HG03469 (cell line): Measurements from ENCODE around the gene SRGAP2.
A peak's percentile ranks its signal among the peaks of the same experiment; 100 is the strongest.
"Not testable (repeated sequence)": the region's sequence is repeated elsewhere in the genome, so short reads cannot be mapped to it uniquely, and the experiment has no call there.

Experiments
- ATAC-seq: cut with Tn5 transposase; IDR thresholded peaks from one replicate; pipeline ENCODE4 v1.9.1; 2021; ENCODE audit warnings: mild to moderate bottlenecking, moderate library complexity, moderate number of reproducible peaks; ENCODE audit not compliant: unreplicated experiment

The SRGAP2 gene

GRCh38 chr1:206203364-206204158, at the start of gene SRGAP2:
SRGAP2 (plus strand) TSS chr1:206203541; CDS start chr1:206205971, 2,430 bp downstream.
- ATAC-seq, result not testable (repeated sequence)

DNA sequence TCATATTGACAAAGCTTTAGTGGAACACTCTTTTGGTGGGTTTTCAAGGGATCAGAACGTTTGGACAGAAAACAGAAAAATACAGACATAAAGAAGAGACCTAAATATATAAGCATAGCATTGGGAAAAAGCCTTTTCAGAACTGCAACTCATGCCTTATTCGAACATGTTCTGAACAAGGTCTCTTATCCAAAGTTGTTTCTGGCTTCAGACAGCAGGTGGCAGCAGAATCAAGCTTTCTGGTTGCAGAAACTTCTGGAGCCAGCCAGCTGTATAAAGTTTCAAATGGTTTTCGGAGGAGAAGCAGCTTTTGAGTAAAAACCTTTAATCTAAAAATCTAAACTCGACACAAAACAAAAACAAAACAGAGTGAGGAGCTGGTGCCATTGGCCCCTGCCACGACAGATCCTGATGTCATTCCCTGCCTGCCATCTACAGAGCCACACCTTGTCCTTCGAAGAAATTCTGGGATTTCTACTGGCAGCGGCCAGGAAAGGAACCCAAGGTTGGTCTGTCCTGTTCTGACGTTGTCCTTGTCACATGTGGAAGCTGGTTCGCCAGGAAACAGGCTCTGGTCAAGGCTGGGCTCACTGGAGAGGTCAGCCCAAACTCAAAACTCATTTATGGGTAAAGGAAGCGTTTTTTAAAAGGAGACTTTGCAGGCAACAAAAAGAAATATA, 35.9 kb upstream of the SRGAP2 start:
- ATAC-seq, result not testable (repeated sequence)

- ATAC-seq, result not testable (repeated sequence)
These were observed 33.5 kb upstream of the SRGAP2 start for GRCh38 chr1:206169794-206170193.

DNA sequence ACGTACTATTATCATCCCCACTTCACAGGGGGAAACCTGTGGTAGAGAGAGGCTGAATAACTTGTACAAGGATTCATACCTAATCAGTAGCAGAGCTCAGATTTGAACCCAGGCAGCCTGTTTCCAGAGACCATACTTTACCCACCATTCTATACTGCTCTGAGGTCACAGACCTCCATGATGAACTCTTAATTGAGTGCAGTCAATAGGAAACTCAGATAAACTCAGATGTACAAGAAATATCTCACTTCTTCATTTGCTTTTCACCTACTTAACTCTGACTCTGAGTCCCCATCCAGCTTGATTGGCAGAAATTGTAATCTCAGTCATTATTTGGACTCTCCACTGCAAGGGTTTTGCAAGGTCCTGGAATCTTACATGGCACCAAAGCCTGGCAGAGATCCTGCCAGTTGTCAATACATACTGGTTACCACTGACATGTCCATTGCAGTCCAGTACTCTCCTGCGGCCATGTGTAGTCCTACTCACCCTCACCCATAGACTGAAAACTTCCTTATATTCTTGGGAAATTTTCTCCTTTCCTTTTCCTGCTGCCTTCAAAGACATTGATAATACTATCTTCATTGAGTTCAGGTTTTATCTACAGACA, 30.1 kb upstream of the SRGAP2 start:
- not testable (repeated sequence) for ATAC-seq

GRCh38 chr1:206174182-206174868, 29.0 kb upstream of the SRGAP2 start:
- not testable (repeated sequence) for ATAC-seq

DNA sequence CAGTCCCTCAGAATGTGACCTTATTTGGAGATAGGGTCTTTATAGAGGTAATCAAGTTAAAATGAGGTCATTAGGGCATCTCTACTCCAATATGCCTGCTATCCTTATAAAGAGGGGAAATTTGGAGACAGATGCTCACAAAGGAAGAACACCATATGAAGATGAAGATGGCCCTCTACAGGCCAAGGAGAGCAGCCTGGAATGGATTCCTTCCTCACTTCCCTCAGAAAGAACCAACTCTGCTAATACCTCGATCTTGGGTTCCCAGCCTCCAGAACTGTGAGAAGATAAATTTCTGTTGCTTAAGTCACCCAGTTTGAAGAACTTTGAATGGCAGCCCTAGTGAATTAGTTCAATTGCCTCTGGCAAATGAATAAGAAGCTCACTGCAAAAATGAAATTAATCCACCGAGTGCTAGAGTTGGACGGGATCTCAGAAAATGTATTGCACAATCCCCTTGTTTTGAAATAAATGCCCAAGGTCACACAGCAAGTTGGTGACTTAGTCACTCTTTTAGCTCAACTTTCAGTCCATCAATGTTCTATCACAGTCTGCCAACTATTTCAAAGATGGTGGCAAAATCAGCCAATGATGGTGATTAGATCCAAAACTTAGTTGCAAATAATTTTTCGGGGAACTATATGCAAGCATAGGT, 27.8 kb upstream of the SRGAP2 start:
- not testable (repeated sequence) for ATAC-seq

DNA sequence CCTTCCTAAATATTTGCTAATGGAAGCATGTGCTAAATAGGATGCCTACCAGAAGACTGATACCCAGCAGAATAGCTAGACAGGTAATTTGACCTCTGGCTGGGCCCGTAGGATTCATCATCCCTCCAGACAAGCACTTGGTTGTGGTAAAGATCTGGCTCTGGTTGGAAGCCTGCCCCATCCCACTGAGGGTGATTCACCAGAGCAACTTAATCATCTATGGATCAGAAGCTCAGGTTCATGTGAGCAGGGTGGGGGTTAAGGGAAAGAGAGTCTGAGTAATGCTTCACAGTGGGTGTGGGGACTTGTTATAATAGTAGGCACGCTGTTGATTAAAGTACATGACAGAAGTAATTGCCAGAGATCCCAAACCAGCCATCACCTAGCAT, 27.2 kb upstream of the SRGAP2 start:
- ATAC-seq, result not testable (repeated sequence)

- not testable (repeated sequence) for ATAC-seq
These were observed 25.0 kb upstream of the SRGAP2 start for GRCh38 chr1:206178061-206178989.

DNA sequence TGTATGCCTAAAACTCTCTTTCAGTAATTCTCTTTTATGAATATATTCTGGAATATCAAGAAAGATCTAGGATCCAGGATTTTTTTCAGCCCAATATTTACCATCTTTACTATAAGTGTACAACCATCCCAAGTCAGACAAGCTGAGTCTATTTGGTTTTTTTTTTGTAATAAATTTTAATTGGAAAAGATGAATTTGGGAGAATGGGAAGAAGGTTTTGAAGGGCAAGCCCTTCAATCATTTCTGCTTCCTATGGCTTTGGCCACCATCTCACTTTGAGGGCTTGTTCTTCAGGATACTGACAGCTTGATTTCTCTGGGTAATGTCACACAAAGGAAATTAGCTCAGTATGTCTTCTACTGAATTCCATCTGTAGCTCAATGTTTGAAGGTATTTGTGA, 23.7 kb upstream of the SRGAP2 start:
- ATAC-seq, result not testable (repeated sequence)

DNA sequence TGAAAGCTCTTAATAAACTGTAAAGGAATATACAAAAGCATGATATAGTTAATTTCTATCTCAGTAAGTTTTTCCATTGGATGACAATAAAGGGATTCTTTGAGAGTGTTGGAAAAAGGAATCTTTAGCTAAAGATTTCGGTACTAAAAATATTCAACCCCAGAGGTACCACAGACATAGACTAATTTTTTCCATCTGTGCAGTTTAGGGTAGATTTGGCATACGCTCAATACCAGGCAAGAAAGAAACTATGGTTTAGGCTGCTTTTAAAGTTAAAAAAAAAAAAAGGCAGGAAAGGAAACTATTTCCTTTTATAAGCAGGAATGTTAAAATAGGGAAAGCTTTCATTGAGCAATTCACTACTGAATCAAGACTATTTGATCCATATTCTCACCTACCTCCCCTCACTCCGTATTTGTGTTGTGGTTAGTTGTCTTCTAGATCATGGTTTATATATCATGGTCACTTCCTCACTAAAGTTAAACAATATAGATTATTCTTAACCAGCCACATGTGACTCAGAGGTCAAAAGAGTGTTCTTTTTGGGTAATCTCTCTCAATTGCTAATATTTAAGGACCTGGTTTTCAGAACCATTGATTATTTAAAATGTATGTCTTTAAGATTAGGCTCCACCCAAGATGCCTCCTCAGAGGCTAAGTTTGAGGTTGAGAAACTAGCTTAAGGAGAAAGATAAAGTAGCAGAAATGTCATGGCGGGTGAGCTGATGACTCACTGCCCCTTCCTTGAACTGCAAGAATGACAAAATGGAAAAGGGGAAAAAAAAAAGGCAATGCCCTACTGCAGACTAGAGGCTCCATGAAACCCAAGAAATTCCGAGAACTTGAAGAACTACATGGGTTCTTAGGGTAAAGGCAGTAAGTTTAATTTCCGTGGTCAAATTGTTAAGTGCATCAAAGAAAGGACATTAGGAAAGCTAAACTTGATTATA, 20.7 kb upstream of the SRGAP2 start:
- ATAC-seq, result not testable (repeated sequence)

GRCh38 chr1:206183788-206184187, 19.6 kb upstream of the SRGAP2 start:
- ATAC-seq, result not testable (repeated sequence)

DNA sequence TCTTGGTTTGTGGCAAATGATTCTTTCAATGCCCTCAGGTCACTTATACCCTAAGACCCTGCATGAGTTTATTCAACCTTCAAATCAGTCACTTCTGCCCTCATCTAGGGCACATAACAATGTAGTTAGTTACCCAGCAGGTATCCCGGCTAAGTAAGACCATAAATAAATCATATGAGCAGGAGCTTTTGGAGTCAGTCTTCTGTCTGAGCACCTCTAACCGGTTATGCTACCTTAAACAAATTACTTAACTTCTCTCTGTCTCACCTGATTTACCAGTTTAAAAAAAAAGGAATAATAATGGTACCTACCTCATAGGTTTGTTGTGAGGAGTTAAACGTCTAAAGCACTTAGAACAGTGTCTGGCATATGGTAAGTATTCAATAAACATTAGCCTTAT, 17.6 kb upstream of the SRGAP2 start:
- ATAC-seq, result not testable (repeated sequence)

DNA sequence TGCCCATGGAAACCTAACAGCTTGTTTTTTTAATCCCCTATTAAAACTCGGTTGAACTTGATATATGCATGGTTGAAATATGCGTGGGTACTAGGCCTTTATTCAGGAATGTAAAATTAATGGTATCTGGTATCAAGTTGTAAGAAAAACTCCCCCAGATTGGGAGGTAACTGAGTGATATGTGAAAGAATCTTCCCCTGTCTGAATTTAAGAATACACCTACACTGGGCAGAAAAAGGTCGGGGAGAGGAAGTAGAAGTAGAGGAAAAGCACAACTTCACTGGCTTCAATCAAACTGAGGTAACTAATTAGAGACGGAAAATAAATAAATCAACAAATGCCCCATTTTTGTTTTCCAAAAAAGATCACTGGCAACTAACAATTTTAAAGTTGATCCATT, 16.5 kb upstream of the SRGAP2 start:
- not testable (repeated sequence) for ATAC-seq

DNA sequence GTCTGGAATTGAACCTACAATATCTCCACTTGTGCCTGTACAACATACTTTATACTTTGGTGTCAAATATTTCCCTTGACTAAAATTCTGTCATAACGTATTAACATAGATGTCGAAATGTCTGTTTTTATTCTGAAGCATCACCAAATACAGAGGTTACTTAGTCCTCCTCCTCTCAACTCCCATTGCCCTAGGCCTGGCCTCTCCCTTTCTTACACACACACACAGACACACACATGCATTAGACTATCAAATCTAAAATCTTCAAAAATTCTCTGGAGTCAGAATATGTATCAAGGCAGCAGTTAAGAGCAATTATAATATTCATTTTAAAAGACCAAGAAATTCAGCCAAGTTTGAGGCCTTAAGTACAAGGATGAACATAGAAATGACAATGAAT, 8.2 kb upstream of the SRGAP2 start:
- ATAC-seq, result not testable (repeated sequence)

- ATAC-seq, result not testable (repeated sequence)
These were observed 6.5 kb upstream of the SRGAP2 start for GRCh38 chr1:206196748-206197424.

DNA sequence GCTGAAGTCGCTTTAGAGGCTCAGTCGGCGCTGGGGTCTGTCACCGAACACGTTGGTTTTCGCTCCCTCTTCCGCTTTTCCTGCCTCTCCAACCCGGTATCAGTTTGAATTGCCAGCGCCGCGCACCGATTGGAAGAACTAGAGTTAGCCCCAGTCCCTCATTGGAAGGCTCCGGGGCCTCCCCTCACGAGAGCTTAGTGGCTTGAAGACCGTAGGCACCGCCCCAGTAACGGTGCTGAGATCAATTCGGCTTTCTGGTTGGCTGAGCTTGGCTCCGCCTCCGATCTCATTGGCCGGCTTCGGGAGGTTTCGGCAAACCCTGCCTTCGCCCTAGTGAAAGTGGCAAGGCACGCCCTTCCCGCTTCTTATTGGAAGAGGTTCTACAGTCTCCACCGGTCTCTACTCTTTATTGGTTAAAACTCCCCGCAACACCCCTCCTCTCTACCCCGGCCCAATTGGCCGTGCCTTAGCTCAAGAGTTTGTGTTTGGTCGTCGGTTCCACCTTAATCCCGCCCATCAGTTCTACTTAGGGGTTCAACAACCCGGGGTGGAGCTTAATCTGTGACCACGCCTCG, 465 bp upstream of the SRGAP2 start, which contains the start of gene FAM72A:
TSS of gene FAM72A (minus strand) at position 51 of the 575 bp plus-strand sequence. CDS start 814 bp downstream, outside the sequence.
- peak; percentile 83 for ATAC-seq

- not testable (repeated sequence) for ATAC-seq
These were observed 794 bp downstream of the SRGAP2 start for GRCh38 chr1:206204159-206204511.
